GM20000 (cell line): ENCODE data around the gene GARIN3.
"Not testable (repeated sequence)": the region's sequence is repeated elsewhere in the genome, so short reads cannot be mapped to it uniquely, and the experiment has no call there.

Experiments
- DNase-seq: peaks from one replicate; pipeline ENCODE4 v3.0.0; 2012; ENCODE audit warnings: low spot score
- TF ChIP-seq, protein P1 (sequence below): IDR thresholded peaks from 2 replicates; pipeline ENCODE4 v1.5.1; 2012; ENCODE audit warnings: mild to moderate bottlenecking, control low read depth; ENCODE audit errors: extremely low read depth, missing control alignments

GARIN3 gene

DNA sequence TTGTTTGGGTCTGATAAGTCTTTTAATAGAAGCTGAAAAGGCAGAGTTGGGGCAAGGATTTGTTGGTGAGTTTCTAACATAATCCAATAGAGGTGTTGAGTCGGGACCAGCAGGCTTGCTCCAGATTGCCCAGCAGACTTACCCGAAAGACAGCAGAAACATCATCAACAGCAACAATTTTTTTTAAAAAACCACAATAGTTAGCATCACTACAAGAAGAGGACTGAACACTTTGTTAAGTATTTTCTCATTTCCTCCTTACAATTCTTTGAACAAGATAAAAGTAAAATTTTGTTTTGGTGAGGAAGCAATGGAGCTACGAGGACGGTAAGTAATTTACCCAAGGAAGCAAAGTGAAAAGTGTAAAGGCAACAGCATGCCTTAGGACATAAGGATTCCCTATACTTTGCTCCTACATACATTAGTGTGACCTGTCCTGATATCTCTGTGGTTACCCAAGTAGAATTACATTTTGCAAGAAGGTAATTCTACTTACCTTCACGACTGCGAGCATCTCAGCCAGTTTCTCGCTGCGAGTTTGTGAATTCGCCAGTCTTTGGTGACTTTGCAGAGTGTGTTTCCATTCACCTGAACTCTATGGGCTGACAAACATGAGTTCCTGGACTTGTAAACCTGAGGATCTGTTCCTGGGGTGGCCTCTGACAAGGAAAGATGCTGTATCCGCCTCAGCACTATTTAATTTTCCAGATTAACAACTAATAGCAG lies 27.8 kb upstream of the GARIN3 start:
- TF ChIP-seq, protein P1, sequence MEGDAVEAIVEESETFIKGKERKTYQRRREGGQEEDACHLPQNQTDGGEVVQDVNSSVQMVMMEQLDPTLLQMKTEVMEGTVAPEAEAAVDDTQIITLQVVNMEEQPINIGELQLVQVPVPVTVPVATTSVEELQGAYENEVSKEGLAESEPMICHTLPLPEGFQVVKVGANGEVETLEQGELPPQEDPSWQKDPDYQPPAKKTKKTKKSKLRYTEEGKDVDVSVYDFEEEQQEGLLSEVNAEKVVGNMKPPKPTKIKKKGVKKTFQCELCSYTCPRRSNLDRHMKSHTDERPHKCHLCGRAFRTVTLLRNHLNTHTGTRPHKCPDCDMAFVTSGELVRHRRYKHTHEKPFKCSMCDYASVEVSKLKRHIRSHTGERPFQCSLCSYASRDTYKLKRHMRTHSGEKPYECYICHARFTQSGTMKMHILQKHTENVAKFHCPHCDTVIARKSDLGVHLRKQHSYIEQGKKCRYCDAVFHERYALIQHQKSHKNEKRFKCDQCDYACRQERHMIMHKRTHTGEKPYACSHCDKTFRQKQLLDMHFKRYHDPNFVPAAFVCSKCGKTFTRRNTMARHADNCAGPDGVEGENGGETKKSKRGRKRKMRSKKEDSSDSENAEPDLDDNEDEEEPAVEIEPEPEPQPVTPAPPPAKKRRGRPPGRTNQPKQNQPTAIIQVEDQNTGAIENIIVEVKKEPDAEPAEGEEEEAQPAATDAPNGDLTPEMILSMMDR = no peak
- no peak for DNase-seq

DNA sequence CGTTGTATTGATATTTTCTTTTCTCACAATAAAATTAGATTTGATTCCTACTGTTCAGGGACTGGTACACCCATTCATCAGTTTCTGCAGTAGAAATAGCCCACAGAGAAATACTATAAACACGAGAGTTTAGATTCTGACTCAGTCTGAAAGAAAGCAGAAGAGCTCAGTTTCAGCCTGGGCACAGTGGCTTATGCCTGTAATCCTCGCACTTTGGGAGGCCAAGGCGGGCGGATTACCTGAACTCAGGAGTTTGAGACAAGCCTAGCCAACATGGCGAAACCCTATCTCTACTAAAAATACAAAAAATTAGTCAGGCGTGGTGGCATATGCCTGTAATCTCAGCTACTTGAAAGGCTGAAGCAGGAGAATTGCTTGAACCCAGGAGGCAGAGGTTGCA lies 23.2 kb upstream of the GARIN3 start:
- DNase-seq = no peak
- TF ChIP-seq, protein P1 = no peak

DNA sequence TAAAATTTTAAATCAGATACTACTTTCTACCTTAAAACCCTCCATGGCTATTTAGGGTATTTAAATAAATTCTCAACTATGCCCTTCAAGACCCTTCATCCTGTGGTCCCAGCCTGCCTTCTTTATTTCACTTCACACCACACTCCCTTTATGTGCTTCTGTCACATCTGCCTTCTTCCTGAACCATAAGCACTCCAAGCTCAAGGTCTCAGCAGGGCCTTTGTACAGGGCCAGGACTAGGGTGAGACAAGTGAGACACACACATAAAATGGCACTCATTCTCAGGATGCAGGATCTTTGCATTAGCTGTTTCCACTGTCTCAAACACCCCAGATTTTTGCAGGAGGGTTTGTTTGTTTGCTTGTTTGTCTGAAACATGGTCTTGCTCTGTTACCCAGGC lies 22.2 kb upstream of the GARIN3 start:
- TF ChIP-seq, protein P1 = no peak

DNA sequence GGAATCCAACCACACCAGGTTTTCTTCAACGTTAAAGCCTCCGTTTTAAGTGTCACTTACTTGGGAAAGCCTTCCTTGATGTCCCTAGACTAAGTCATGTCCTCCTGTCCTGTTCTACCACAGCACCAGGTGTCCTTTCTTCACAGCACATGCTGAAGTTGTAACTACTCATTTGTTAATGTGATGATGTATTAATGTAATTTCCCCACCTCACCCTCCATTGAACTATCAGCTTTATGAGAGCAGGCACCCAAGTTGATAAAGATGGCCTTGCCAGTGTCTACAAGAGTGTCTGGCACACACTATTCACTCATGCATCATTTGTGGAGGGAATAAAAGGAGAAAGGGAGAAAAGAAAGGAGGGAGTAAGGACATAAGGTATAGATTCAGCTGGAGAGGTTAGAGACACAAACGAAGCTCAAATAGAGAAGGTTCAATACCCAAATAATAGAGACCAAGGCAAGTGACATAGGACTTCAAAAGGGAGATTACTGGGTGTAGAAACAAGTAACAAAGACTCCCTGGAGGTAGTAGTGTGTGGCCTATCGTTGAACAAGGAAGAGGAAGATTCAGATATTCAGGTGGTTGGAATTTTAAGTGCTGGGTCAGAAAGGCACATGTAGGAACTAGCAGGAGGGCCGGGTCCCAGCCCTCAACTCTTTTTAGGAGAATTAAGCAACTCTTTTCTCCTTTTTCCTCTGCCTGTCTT lies 21.1 kb upstream of the GARIN3 start:
- DNase-seq = no peak
- TF ChIP-seq, protein P1 = no peak

More for the DNA sequence above, 22.2 kb upstream of the GARIN3 start:
- DNase-seq = no peak

DNA sequence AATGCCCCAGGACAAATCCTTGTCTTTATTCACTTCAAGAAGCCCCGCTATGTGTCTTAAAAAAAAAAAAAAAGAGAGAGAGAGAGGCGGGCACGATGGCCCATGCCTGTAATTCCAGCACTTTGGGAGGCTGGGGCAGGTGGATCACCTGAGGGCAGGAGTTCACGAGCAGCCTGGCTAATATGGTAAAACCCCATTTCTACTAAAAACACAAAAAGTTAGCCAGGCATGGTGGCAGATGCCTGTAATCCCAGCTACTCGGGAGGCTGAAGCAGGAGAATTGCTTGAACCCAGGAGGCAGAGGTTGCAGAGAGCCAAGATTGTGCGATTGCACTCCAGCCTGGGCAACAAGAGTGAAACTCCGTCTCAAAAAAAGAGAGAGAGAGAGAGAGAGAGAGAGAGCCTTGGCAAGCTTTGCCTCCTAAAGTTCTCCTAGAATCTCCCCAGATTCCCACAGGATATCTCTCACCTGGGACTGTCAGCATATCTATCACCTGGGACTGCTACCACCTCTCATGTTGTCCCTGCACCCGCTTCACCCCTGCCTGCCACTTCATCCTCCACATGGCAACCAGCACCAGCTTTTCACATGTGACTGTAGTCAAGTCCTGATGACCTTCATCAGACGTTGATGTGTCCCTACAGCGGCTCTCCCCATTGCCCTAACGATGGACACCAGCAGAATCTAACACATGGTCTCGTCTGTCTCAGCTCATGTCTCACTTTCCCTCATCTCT lies 20.4 kb upstream of the GARIN3 start:
- TF ChIP-seq, protein P1 = no peak
- DNase-seq = no peak

DNA sequence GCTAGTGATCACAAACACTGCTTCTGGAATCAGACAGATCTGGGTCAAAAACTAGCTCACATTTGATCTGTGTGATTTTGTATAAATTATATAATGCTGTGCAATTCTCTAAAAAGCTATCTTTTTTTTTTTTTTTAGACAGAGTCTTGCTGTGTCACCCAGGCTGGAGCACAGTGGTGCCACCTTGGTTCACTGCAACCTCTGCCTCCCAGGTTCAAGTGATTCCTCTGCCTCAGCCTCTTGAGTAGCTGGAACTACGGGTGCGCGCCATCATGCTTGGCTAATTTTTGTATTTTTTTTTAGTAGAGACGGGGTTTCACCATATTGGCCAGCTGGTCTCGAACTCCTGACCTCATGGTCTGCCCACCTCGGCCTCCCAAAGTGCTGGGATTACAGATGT lies 19.1 kb upstream of the GARIN3 start:
- not testable (repeated sequence) for DNase-seq

DNA sequence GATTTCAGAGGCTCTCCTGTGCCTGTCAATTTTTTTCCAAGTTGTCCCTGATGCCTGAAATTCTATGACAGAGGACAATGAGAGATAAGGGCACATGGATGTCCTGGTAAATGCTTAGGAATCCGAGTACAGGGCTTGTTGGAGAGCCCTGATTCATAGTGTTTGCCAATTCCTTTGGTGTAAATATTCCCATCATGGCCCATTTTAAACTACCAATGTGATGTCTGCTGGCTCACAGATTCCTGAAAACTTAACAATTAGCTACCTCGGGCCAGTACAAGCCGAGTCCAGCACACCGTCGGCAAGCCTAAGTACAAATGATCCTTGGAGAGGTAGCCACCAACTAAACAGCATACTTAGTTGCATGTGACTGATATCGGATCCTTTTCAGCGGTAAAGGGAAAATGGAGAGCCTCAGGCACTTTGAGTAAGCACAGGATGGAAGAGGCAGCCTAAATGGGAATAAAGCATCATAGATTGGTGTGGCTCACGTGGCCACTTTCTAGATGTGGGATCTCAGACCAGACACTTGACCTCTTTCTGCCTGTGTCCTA lies 18.1 kb upstream of the GARIN3 start:
- TF ChIP-seq, protein P1 = no peak
- DNase-seq = no peak
